Keratinocyte (primary cell): ENCODE measurements around the gene URGCP. TPM values are rescaled to one million over a fixed set of nuclear protein-coding genes. Genes with fewer than 3 reads are reported as not detected.

Source experiments
- DNase-seq: peaks from one replicate; pipeline ENCODE4 v3.0.0-alpha.2; 2011; ENCODE audit warnings: low read depth, missing footprints, low spot score
- FAIRE-seq: peaks from 2 replicates; lab custom pipeline; 2011; peaks lifted over from hg19 to GRCh38; lab: Jason Lieb, UNC
- H2AFZ ChIP-seq: 2 replicates; pipeline ENCODE4 v1.6.0; 2012; ENCODE audit warnings: low read length, control low read depth, inconsistent platforms; ENCODE audit not compliant: control insufficient read depth
- H3K27ac ChIP-seq: 2 replicates; pipeline ENCODE4 v1.5.1; 2011; ENCODE audit warnings: low read length; ENCODE audit not compliant: control insufficient read depth, insufficient read depth
- H3K27me3 ChIP-seq: 3 replicates; pipeline ENCODE4 v1.6.0; 2011; ENCODE audit warnings: low read length; ENCODE audit not compliant: control insufficient read depth, insufficient read depth; ENCODE audit errors: extremely low read depth
- H3K36me3 ChIP-seq, 2 experiments: 2 replicates in 1 of 2; 3 replicates in 1 of 2; pipeline ENCODE4 v1.5.1; 2011; ENCODE audit warnings: low read length in 2 of 2, mild to moderate bottlenecking in 1 of 2; ENCODE audit not compliant: control insufficient read depth in 2 of 2, insufficient read depth in 2 of 2; ENCODE audit errors: extremely low read depth in 1 of 2
- H3K4me1 ChIP-seq: 3 replicates; pipeline ENCODE4 v1.5.1; 2011; ENCODE audit warnings: low read length; ENCODE audit not compliant: control insufficient read depth, insufficient read depth; ENCODE audit errors: extremely low read depth
- H3K4me2 ChIP-seq: 3 replicates; pipeline ENCODE4 v1.6.0; 2011; ENCODE audit warnings: low read depth, low read length; ENCODE audit not compliant: control insufficient read depth, insufficient read depth; ENCODE audit errors: extremely low read depth
- H3K4me3 ChIP-seq, 3 experiments: fragments of 200-600 bp in 1 of 3; sonication (generic) in 1 of 3; 2 replicates in 2 of 3; 3 replicates in 1 of 3; pipeline ENCODE4 v1.5.1; 2011 to 2016; ENCODE audit warnings: low read length in 3 of 3, mild to moderate bottlenecking in 3 of 3, control low read depth in 2 of 3, inconsistent platforms in 1 of 3, low read depth in 1 of 3, mixed read lengths in 1 of 3, mixed run types in 1 of 3, moderate library complexity in 1 of 3; ENCODE audit not compliant: control insufficient read depth in 2 of 3, insufficient read depth in 2 of 3; ENCODE audit errors: extremely low read depth in 1 of 3
- H3K79me2 ChIP-seq: 2 replicates; pipeline ENCODE4 v1.6.0; 2012; ENCODE audit warnings: low read length; ENCODE audit not compliant: control insufficient read depth, insufficient read depth
- H3K9ac ChIP-seq: 3 replicates; pipeline ENCODE4 v1.6.0; 2011; ENCODE audit warnings: low read length; ENCODE audit not compliant: control insufficient read depth, insufficient read depth; ENCODE audit errors: extremely low read depth
- H3K9me1 ChIP-seq: 3 replicates; pipeline ENCODE4 v1.6.0; 2011; ENCODE audit warnings: low read length; ENCODE audit not compliant: control insufficient read depth, insufficient read depth; ENCODE audit errors: extremely low read depth
- H3K9me3 ChIP-seq: 2 replicates; pipeline ENCODE4 v1.5.1; 2012; ENCODE audit warnings: low read depth, low read length; ENCODE audit not compliant: control insufficient read depth
- H4K20me1 ChIP-seq: 3 replicates; pipeline ENCODE4 v1.6.0; 2011; ENCODE audit warnings: low read length; ENCODE audit not compliant: control insufficient read depth, insufficient read depth; ENCODE audit errors: extremely low read depth
- CTCF ChIP-seq, 3 experiments: IDR thresholded peaks in 1 of 3; conservative IDR thresholded peaks in 1 of 3; optimal IDR thresholded peaks in 1 of 3; 2 replicates in 2 of 3; 3 replicates in 1 of 3; pipeline versions ENCODE3 to v1.5.1; 2011; ENCODE audit warnings: low read length in 3 of 3, mild to moderate bottlenecking in 3 of 3, moderate library complexity in 2 of 3, control low read depth in 1 of 3, inconsistent platforms in 1 of 3; ENCODE audit not compliant: insufficient read depth in 2 of 3; ENCODE audit errors: extremely low read depth in 1 of 3
- EZH2 ChIP-seq: IDR thresholded peaks from one replicate; pipeline ENCODE4 v1.6.1; 2012; ENCODE audit warnings: inconsistent platforms, mild to moderate bottlenecking, low read length, moderate library complexity
- dilution Hi-C: fragments of 300-500 bp; cut with MboI; formaldehyde crosslinking; loops from one replicate; pipeline ENCODE4 v1.7.0; 2020; ENCODE audit warnings: low sequenced_read_pairs; ENCODE audit not compliant: extremely low pct_ligation_motif_present
- polyA plus RNA-seq, 5 experiments: library from polyadenylated mRNA; depleted of rRNA in 3 of 5; stranded (reverse) in 3 of 5; stranded (forward) in 1 of 5; unstranded in 1 of 5; fragments of >200 nt; gene quantifications; 1 replicate in 1 of 5; 2 replicates in 3 of 5; 3 replicates in 1 of 5; pipeline versions ENCODE4 v1.2.1 to v1.2.3, GENCODE V29; 2011 to 2012; ENCODE audit warnings: missing spikeins in 2 of 5, low read depth in 1 of 5, low replicate concordance in 1 of 5

URGCP gene
- polyA plus RNA-seq, 1 donor (not counting 4 experiments of a cell fraction or from before 2014, with no cell fraction given) = 27.6 TPM

DNA sequence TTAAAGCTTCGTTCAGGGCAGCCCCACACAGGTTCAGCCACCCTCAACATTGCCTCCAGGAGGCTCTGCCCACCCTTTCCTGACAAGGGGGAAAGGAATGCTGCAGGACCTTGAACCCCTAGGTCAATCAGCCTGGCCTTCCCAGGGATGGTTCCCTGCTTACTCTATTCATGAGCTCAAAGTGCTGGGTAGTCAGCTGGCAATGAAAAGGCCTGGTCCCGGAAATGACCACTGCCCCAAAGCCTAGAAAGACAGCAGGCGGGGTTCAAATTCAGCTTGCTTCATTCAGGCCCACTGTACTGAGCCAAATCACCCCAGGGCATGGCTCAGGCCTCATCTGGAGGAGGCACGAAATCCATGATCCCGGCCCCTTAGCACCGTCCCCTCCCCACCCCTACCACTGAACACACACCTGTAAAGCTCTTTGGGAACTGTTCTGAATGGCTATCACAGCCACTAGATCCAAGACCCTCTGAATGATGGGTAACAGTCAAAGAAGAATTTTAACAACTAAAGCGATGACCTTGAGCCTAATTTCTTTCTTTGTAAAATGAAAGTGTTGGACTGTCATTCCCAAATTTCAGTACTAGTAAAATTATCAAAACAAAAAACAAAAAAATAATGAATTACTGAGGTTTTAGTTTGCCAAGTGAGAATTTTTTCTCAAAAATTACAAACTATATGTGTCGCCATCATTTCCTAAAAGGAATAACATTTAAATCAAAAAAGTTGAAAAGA is 1.0 kb downstream of the URGCP start:
- H3K9me1 ChIP-seq = peaks cover 4% of the 10 kb centered on the region
- H3K36me3 ChIP-seq = peaks cover 1 to 6% of the 10 kb centered on the region in 2 experiments
- no peaks in the 10 kb centered on the region for H3K27me3 ChIP-seq
- FAIRE-seq = no peak
- no peaks in the 10 kb centered on the region for H3K9me3 ChIP-seq
- peak overlapping the region; percentile 98 for H3K4me2 ChIP-seq
- peak overlapping the region; percentile 87 for H3K9ac ChIP-seq
- H3K79me2 ChIP-seq = peaks cover 55% of the 10 kb centered on the region
- TF ChIP-seq EZH2 (no peak), CTCF (optimal IDR thresholded peaks at IDR 0.05 in 1 of 3, IDR thresholded peaks at IDR 0.05 in 1 of 3, conservative IDR thresholded peaks at IDR 0.05 in 1 of 3; ENCODE audit: extremely low read depth in 1 of 3, insufficient read depth in 2 of 3, low read length in 3 of 3) (no peak)
- peaks cover 23% of the 10 kb centered on the region for H3K4me1 ChIP-seq
- no peak for DNase-seq
- H4K20me1 ChIP-seq = peaks cover 8% of the 10 kb centered on the region
- peak overlapping the region; percentile 87 for H3K27ac ChIP-seq
- H3K4me3 ChIP-seq = peak overlapping the region; percentile 67 to 87 (median 85)
- dilution Hi-C loops = no loop called here
- peak overlapping the region; percentile 61 for H2AFZ ChIP-seq

GRCh38 chr7:43904533-43905208 is 1.7 kb downstream of the URGCP start:
- Histone ChIP-seq H3K79me2 (peaks cover 60% of the 10 kb centered on the region), H3K9ac (peak overlapping the region; percentile 87), H4K20me1 (peaks cover 8% of the 10 kb centered on the region), H3K9me3 (no peaks in the 10 kb centered on the region), H2AFZ (no peak overlapping the region), H3K9me1 (peaks cover 4% of the 10 kb centered on the region), H3K27me3 (no peaks in the 10 kb centered on the region), H3K27ac (peak overlapping the region; percentile 87), H3K4me1 (peaks cover 23% of the 10 kb centered on the region), H3K4me2 (peak overlapping the region; percentile 98), H3K4me3 (peak overlapping the region; percentile 67 to 87 (median 85)), H3K36me3 (peaks cover 1 to 6% of the 10 kb centered on the region in 2 experiments)
- no peak for TF ChIP-seq EZH2
- TF ChIP-seq CTCF (optimal IDR thresholded peaks at IDR 0.05 in 1 of 3, IDR thresholded peaks at IDR 0.05 in 1 of 3, conservative IDR thresholded peaks at IDR 0.05 in 1 of 3; ENCODE audit: extremely low read depth in 1 of 3, insufficient read depth in 2 of 3, low read length in 3 of 3) = no peak
- DNase-seq = no peak
- no peak for FAIRE-seq
- dilution Hi-C loops = no loop called here
